ENCODE results near the gene DMXL2.
"Not testable (repeated sequence)": the region's sequence is repeated elsewhere in the genome, so short reads cannot be mapped to it uniquely, and the experiment has no call there.

DMXL2 gene

DNA sequence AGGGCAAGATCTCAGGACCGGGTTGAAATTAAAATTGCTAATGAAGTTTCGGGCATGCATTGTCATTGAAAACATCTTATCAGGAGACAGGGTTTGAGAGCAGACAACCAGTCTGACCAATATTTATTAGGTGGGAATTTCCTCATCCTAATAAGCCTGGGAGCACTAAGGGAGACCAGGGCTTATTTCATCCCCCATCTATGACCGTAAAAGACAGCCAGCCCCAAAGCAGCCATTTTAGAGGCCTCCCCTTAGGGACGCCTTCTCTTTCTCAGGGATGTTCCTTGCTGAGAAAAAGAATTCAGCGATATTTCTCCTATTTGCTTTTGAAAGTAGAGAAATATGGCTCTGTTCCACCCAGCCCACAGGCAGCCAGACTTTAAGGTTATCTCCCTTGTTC, 9.9 kb downstream of the DMXL2 start:
- H3K27ac Mint-ChIP-seq; H3K4me3 Mint-ChIP-seq; H3K36me3 Mint-ChIP-seq; H3K27me3 Mint-ChIP-seq; H3K4me1 Mint-ChIP-seq (ENCODE audit: low read depth); H3K9me3 Mint-ChIP-seq (ENCODE audit: low read depth): not testable (repeated sequence)

DNA sequence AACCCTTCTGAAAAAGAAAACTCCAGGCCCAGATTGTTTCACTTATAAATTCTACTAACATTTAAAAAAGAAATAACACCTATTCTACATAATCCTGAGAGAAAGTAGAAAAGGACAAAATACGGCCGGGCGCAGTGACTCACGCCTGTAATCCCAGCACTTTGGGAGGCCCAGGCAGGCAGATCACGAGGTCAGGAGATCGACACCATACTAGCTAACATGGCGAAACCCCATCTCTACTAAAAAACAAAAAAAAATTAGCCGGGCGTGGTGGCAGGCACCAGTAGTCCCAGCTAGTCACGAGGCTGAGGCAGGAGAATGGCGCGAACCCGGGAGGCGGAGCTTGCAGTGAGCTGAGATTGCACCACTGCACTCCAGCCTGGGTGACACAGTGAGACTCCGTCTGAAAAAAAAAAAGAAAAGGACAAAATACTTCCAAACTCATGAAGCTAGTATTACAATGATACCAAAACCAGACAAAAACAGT, 19.1 kb downstream of the DMXL2 start:
- H3K9me3 Mint-ChIP-seq (ENCODE audit: low read depth); H3K27ac Mint-ChIP-seq; H3K4me1 Mint-ChIP-seq (ENCODE audit: low read depth); H3K27me3 Mint-ChIP-seq; H3K4me3 Mint-ChIP-seq; H3K36me3 Mint-ChIP-seq: not testable (repeated sequence)

DNA sequence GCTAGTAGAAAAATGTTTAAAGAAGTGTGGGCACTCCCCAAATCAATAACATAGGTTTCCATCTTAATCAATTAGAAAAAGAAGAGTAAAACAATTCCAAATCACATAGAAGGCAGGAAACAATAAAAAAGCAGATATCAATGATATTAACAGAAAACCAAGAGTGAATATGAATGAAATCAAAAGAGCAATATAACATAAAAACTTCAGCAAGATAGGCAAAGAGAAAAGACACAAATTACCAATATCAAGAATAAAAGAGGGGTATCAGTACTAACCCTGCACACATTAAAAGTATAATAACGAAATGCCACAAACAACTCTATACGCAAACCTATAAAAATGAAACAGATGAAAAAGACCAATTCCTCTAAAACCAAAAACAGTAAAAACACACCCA, 19.6 kb downstream of the DMXL2 start:
- Mint-ChIP-seq H3K4me1 (ENCODE audit: low read depth) (no peaks in the 10 kb centered on the region), H3K27ac (no peak overlapping the region), H3K27me3 (no peaks in the 10 kb centered on the region), H3K4me3 (no peak overlapping the region), H3K9me3 (ENCODE audit: low read depth) (no peaks in the 10 kb centered on the region), H3K36me3 (peaks cover 8% of the 10 kb centered on the region)

DNA sequence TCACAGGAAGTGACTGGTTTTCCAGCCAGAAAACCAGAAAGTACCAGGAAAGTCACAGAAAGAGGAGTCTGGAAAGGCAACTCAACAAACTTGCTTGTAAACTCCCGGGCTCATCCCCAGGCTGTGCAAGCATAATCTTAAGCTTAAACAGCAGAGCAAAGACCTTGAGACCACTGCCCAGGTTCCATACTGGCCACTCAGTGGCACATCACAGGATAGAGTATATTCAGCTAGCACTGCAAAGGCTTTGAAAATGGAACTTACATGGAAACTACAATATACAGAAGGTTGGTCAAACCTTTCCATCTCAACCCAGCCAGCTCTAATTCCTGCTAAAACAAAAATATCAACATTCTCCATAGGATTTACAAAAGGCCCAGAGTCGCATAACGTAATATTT, 20.1 kb downstream of the DMXL2 start:
- H3K36me3 Mint-ChIP-seq = peaks cover 8% of the 10 kb centered on the region
- H3K4me3 Mint-ChIP-seq = no peak overlapping the region
- no peak overlapping the region for H3K27ac Mint-ChIP-seq
- no peaks in the 10 kb centered on the region for H3K9me3 Mint-ChIP-seq (ENCODE audit: low read depth)
- no peaks in the 10 kb centered on the region for H3K4me1 Mint-ChIP-seq (ENCODE audit: low read depth)
- no peaks in the 10 kb centered on the region for H3K27me3 Mint-ChIP-seq

DNA sequence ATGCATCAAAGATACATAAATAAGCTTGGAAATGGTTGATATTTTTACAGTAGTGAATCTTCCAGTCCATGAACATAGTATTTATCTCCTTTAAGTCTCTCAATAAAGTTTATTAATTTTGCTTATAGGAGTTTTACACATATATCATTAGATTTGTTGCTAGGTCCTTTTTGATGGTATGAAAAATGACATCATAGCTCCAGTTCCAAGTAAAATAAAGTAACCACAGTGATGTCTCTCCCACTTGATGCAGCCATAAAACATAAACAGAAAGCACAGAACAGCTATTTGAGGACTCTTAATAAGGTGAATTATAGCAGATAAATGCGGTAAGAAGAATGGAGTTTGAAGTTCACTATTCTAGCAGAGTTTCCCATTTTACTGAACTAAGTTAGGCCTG, 20.8 kb downstream of the DMXL2 start:
- peaks cover 8% of the 10 kb centered on the region for H3K36me3 Mint-ChIP-seq
- H3K4me3 Mint-ChIP-seq = no peak overlapping the region
- H3K4me1 Mint-ChIP-seq (ENCODE audit: low read depth) = no peaks in the 10 kb centered on the region
- H3K9me3 Mint-ChIP-seq (ENCODE audit: low read depth) = peaks cover 5% of the 10 kb centered on the region
- no peaks in the 10 kb centered on the region for H3K27me3 Mint-ChIP-seq
- no peak overlapping the region for H3K27ac Mint-ChIP-seq

DNA sequence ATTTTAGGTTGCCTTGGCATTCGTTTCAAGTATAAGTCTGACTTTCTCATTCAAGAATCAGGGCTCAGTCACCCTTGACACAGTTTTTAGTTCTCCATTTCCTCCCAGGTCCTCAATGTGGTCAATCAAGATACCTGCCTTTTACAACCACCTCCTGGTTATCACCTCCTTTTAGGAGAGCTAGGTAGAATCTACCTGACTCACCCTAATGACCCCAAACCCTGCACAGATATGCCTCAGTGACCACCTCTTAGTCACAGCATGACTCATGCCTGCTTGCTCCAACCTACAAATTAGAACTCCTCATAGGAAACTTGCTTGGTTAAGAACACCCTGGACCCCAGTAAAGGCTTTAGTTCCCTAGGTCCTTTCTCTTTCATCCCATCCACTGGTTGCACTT, 22.5 kb downstream of the DMXL2 start:
- Mint-ChIP-seq H3K4me1 (ENCODE audit: low read depth) (no peaks in the 10 kb centered on the region), H3K9me3 (ENCODE audit: low read depth) (peaks cover 5% of the 10 kb centered on the region), H3K27ac (no peak overlapping the region), H3K36me3 (peaks cover 6% of the 10 kb centered on the region), H3K27me3 (no peaks in the 10 kb centered on the region), H3K4me3 (no peak overlapping the region)

DNA sequence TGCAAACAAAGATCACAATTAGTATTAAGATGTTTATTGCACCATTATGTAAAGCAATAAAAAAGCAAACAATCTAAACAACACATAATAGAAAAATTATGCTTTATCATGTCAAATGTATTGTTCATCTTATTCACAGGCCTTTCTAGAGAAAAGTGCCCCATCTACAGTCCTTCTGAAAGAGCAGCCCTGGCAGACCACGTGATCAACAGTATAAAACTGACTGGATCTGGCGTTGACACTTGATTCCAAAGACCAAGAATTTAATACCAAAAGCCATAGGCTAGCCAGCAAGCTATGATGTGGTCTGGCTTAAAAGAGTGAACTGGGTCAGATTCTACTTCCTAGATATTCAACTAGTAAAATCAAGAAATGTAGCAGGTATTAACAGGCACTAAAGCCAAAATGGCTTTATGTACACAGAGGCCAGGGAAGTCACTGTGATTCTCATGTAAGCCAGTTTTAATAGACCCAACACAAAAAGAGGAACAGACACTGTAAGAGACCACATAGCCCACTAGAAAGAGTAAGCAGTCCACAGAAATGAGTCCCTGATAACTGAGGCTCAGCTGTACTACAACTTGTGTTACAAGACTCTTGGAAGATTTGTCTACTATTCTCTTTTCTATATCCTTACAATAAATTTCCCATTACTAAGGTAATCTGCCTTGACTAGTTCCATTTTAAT, 32.5 kb downstream of the DMXL2 start:
- H3K9me3 Mint-ChIP-seq (ENCODE audit: low read depth) = peaks cover 15% of the 10 kb centered on the region
- H3K27ac Mint-ChIP-seq = no peak overlapping the region
- H3K4me1 Mint-ChIP-seq (ENCODE audit: low read depth) = no peaks in the 10 kb centered on the region
- no peak overlapping the region for H3K4me3 Mint-ChIP-seq
- H3K36me3 Mint-ChIP-seq = peaks cover 12% of the 10 kb centered on the region
- H3K27me3 Mint-ChIP-seq = peaks cover 2% of the 10 kb centered on the region

DNA sequence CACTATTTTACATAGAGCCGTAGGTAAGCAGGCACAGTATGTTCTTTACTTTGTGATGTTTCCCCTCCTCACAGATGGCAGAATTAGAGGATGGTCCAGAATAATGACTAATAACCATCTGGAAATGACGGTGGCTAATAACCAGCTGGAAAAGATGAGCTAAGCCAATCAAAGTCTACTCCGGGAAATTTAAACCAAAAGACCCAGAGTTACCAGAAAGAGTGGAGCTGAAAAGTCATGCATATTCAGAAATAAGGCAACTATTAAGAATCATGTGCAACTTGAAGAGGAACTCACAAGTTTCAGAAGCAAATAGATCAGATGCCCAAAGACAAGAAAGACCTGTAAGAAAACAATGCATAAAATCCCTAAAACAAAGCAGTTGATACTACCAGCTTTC, 33.6 kb downstream of the DMXL2 start:
- Mint-ChIP-seq H3K27ac (no peak overlapping the region), H3K4me1 (ENCODE audit: low read depth) (no peaks in the 10 kb centered on the region), H3K9me3 (ENCODE audit: low read depth) (peaks cover 15% of the 10 kb centered on the region), H3K4me3 (no peak overlapping the region), H3K36me3 (peaks cover 12% of the 10 kb centered on the region), H3K27me3 (peaks cover 2% of the 10 kb centered on the region)

DNA sequence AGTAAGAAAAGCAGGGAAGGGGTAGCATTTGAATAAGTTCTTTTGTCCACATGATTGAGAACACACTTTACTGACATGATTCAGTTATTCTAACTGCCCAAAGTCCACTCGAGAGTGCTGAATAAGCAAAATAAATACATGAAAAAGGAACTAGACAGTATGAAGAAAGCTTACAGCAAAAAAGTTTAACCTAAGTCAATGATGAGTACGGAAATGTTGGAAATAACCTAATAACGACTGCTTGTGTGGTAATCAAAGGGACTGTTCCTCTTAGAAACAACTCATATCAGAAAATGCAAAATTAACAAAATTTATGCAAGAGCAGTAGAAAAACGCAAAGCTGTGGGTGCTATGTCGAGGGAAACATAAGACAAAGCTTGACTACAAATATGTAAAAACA, 36.6 kb downstream of the DMXL2 start:
- H3K4me3 Mint-ChIP-seq = no peak overlapping the region

DNA sequence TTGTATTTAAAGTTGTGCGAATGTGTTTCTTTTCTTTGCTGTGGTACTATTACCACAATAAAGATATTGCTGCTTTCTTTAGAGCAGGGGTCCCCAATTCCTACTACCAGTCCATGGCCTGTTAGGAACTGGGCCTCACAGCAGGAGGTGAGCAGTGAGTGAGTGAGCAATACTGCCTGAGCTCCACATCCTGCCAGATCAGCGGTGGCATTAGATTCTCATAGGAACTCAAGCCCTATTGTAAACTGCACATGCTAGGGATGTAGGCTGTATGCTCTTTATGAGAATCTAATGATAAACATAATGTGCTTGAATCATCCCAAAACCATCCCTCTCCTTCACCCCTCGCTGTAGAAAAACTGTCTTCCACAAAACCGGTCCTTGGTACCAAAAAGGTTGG, 41.6 kb downstream of the DMXL2 start:
- Mint-ChIP-seq H3K9me3 (ENCODE audit: low read depth) (peaks cover 11% of the 10 kb centered on the region), H3K36me3 (peaks cover 2% of the 10 kb centered on the region), H3K4me3 (no peak overlapping the region), H3K27me3 (no peaks in the 10 kb centered on the region), H3K27ac (no peak overlapping the region), H3K4me1 (ENCODE audit: low read depth) (no peaks in the 10 kb centered on the region)

More for the DNA sequence above, 36.6 kb downstream of the DMXL2 start:
- Mint-ChIP-seq H3K27me3 (peaks cover 2% of the 10 kb centered on the region), H3K9me3 (ENCODE audit: low read depth) (peaks cover 14% of the 10 kb centered on the region), H3K27ac (no peak overlapping the region), H3K4me1 (ENCODE audit: low read depth) (no peaks in the 10 kb centered on the region), H3K36me3 (peaks cover 7% of the 10 kb centered on the region)

DNA sequence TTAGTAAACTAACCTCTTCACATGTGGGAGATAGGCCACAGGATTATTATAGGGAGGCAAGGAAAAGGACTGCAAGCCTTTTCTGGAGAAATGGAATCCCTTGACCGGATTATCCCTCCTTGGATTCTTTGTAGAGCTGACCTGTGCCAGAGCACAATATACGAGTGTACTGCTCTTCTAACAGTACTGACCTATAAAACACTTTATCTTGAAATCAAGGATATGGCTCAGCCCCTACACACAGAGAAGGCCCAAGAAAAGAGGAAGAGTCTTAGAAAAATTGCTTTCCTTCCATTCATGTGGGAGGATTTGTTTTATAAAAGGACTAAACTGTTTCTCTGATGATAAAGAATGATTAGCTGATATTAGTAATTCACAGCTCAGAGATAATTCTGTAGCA, 42.2 kb downstream of the DMXL2 start:
- Mint-ChIP-seq H3K27me3 (no peaks in the 10 kb centered on the region), H3K27ac (no peak overlapping the region), H3K36me3 (peaks cover 2% of the 10 kb centered on the region)

DNA sequence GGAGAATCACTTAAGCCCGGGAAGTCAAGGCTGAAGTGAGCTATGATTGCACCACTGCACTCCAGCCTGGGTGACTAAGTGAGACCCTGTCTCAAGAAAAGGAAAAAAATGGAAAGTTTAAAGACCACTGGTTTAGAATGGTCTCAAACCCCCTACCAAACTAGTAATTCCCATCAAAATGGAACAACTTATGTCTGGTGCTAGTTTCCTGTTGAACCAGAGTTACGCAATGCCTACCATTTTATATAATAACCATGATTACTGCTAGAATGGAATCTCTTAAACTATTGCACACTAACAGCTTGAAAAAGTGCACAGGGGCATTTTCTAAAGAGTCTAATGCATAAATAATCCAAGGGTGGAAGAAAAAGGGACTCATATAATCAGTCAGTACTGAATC, 43.6 kb downstream of the DMXL2 start:
- H3K27me3 Mint-ChIP-seq = no peaks in the 10 kb centered on the region

More for the DNA sequence above, 42.2 kb downstream of the DMXL2 start:
- Mint-ChIP-seq H3K4me1 (ENCODE audit: low read depth) (no peaks in the 10 kb centered on the region), H3K4me3 (no peak overlapping the region), H3K9me3 (ENCODE audit: low read depth) (peaks cover 6% of the 10 kb centered on the region)

DNA sequence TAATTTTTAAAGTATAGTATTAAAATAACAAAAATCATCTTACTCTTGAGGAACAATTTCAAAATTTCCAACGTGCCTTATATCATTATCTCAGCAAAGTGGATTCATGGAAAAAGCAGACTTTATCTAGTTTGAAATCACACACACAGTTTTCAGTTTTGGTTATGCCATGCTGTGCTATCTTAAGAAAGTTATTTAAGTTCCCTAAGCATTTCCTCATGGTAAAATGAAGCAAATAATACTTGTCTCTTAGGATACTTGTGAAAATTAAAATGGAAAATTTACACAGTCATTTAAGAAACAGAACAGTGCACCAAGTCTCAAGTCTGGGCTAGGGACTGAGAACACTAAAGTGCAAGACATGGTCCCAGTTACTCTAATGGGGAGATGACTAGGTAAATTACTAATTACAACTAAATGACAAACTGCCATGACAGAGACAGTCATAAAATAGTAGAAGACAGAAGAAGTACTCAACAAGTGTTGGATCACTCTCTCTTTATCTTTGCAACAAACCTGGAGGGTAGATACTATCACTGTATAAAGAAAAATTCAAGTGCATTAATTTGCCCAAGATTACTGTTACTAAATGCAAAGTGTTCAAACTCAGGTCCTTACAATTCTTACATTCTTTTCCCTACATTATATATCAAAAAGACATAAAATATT, 44.8 kb downstream of the DMXL2 start:
- H3K27me3 Mint-ChIP-seq = no peaks in the 10 kb centered on the region
- no peaks in the 10 kb centered on the region for H3K4me1 Mint-ChIP-seq (ENCODE audit: low read depth)
- H3K9me3 Mint-ChIP-seq (ENCODE audit: low read depth) = peaks cover 6% of the 10 kb centered on the region
- no peaks in the 10 kb centered on the region for H3K36me3 Mint-ChIP-seq
- H3K4me3 Mint-ChIP-seq = no peak overlapping the region
- H3K27ac Mint-ChIP-seq = no peak overlapping the region

More for the DNA sequence above, 43.6 kb downstream of the DMXL2 start:
- Mint-ChIP-seq H3K4me1 (ENCODE audit: low read depth) (no peaks in the 10 kb centered on the region), H3K36me3 (no peaks in the 10 kb centered on the region), H3K4me3 (no peak overlapping the region), H3K9me3 (ENCODE audit: low read depth) (peaks cover 6% of the 10 kb centered on the region), H3K27ac (no peak overlapping the region)

DNA sequence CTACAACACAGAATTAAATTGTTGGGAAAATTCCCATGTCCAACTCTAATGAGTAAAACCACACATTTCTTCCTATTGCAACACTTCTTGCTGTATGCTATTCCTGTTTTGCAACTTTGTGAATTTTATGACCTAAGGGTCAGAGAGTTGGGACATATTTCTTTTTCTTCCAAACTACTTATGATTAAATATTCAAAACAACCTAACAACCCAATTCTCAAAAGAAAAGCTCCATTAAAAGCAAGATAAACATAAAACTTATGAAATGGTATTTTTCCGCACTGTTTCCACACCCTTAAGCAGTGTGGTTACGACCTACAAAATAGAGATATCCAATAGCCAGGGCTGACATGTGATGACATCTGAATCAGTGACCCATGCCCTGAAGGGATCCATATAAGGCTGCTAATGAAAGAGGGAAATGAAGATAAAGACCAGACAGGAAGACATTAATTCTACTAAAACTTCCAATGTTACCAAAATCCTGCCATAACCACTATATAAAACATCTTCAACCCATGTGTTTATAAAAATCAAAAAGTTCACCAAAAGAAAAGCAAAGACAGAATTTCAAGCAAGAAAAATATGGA, 45.6 kb downstream of the DMXL2 start:
- no peaks in the 10 kb centered on the region for H3K36me3 Mint-ChIP-seq
- H3K27me3 Mint-ChIP-seq = no peaks in the 10 kb centered on the region
- H3K4me3 Mint-ChIP-seq = no peak overlapping the region
- H3K4me1 Mint-ChIP-seq (ENCODE audit: low read depth) = no peaks in the 10 kb centered on the region
- no peak overlapping the region for H3K27ac Mint-ChIP-seq
- H3K9me3 Mint-ChIP-seq (ENCODE audit: low read depth) = peaks cover 1% of the 10 kb centered on the region

DNA sequence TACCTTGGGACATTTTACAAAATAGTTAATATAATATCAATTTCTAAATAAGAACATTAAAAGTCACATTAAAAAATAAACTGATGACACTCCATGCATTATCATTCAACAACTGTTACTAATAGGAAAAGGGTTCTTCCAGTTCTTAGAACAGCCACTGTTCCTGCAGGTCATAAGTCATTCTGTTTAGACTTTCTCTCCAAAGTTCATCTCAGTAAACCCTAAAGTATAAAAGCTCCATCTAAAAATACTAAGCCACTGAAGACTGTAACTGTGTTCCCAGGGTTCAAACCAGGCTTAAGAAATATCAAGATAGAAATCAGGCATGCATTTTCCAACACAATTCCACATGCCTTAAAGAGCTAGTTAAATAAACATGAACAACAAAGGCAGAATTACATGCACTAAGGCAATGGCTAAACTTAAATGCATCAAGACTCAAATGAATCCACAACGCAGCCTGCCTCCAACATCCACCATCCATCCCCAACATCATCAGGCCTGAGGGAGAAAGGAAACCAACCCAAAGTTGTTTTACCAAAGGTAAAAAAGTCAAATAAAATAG, 46.2 kb downstream of the DMXL2 start:
- Mint-ChIP-seq H3K9me3 (ENCODE audit: low read depth) (peaks cover 3% of the 10 kb centered on the region), H3K27ac (no peak overlapping the region), H3K4me1 (ENCODE audit: low read depth) (no peaks in the 10 kb centered on the region), H3K4me3 (no peak overlapping the region), H3K27me3 (no peaks in the 10 kb centered on the region), H3K36me3 (peaks cover 3% of the 10 kb centered on the region)

Measured in activated naive CD8-positive, alpha-beta T cell (primary cell).